HepG2 (cell line): ENCODE results near the gene DCAF15. TPM values are rescaled to one million over a fixed set of nuclear protein-coding genes. Genes with fewer than 3 reads are reported as not detected.

Experiments
- ATRX ChIP-seq: sonication (generic); formaldehyde crosslinking; IDR thresholded peaks from 2 replicates; pipeline ENCODE4 v1.4.0; 2020; ENCODE audit warnings: missing genetic modification reagents, borderline replicate concordance
- IRF9 ChIP-seq: sonication (generic); formaldehyde crosslinking; IDR thresholded peaks from 2 replicates; pipeline ENCODE4 v1.8.0; 2022; ENCODE audit warnings: missing genetic modification reagents, mild to moderate bottlenecking, borderline replicate concordance
- NFIC ChIP-seq: IDR thresholded peaks from 2 replicates; pipeline ENCODE4 v1.6.1; 2012; ENCODE audit warnings: mild to moderate bottlenecking, low read length, inconsistent platforms
- PLRG1 ChIP-seq: fragments of 450-650 bp; conservative IDR thresholded peaks from 2 replicates; pipeline ENCODE4 v1.6.1; 2016
- SIN3B ChIP-seq: fragments of 150-350 bp; IDR thresholded peaks from 2 replicates; pipeline ENCODE4 v1.6.1; 2014; ENCODE audit warnings: low read length
- YEATS2 ChIP-seq: sonication (generic); formaldehyde crosslinking; IDR thresholded peaks from 2 replicates; pipeline ENCODE4 v1.4.0; 2020; ENCODE audit warnings: missing genetic modification reagents, borderline replicate concordance
- ZNF138 ChIP-seq: sonication (generic); formaldehyde crosslinking; IDR thresholded peaks from 2 replicates; pipeline ENCODE4 v1.5.0; 2020; ENCODE audit warnings: mild to moderate bottlenecking, low read depth, missing genetic modification reagents
- ZNF44 ChIP-seq: sonication (generic); formaldehyde crosslinking; IDR thresholded peaks from 2 replicates; pipeline ENCODE4 v1.5.1; 2020; ENCODE audit warnings: mild to moderate bottlenecking, missing genetic modification reagents
- ZNF468 ChIP-seq: sonication (generic); formaldehyde crosslinking; IDR thresholded peaks from 2 replicates; pipeline ENCODE4 v1.8.0; 2022; ENCODE audit warnings: mild to moderate bottlenecking, moderate library complexity, missing genetic modification reagents
- ZNF776 ChIP-seq: sonication (generic); formaldehyde crosslinking; IDR thresholded peaks from 2 replicates; pipeline ENCODE4 v1.4.0; 2020; ENCODE audit warnings: mild to moderate bottlenecking, missing genetic modification reagents
- polyA plus RNA-seq, 8 experiments: library from polyadenylated mRNA; depleted of rRNA in 3 of 8; stranded (reverse) in 7 of 8; unstranded in 1 of 8; fragments of >200 nt; fragmentation: Illumina TruSeq in 4 of 8; extraction: Trizol in 4 of 8; gene quantifications; 2 replicates each; pipeline versions ENCODE4 v1.2.1 to v1.2.3, GENCODE V29; 2011 to 2016; ENCODE audit warnings: low read depth in 4 of 8, missing spikeins in 1 of 8, mixed read lengths in 1 of 8; ENCODE audit not compliant: insufficient read depth in 1 of 8
- total RNA-seq, 5 experiments: library from RNA; depleted of rRNA; stranded (reverse); fragments of >200 nt; fragmentation: Illumina TruSeq; extraction: Trizol; gene quantifications; 2 replicates each; pipeline ENCODE4 v1.2.3, GENCODE V29; 2016; ENCODE audit warnings: low read depth in 1 of 5
- TF ChIP-seq, protein P1 (sequence below): sonication (generic); formaldehyde crosslinking; IDR thresholded peaks from 2 replicates; pipeline ENCODE4 v1.4.0; 2020; ENCODE audit warnings: mild to moderate bottlenecking, missing genetic modification reagents
- TF ChIP-seq, protein P2 (sequence below): fragments of 450-650 bp; IDR thresholded peaks from 2 replicates; pipeline ENCODE4 v1.6.1; 2016

Gene DCAF15
- total and polyA plus RNA-seq, 2 of the 13 experiments (the other 11 are each of a cell fraction or from before 2014, with no cell fraction given), result 13.6 to 14.0 TPM

- TF ChIP-seq, protein P1, sequence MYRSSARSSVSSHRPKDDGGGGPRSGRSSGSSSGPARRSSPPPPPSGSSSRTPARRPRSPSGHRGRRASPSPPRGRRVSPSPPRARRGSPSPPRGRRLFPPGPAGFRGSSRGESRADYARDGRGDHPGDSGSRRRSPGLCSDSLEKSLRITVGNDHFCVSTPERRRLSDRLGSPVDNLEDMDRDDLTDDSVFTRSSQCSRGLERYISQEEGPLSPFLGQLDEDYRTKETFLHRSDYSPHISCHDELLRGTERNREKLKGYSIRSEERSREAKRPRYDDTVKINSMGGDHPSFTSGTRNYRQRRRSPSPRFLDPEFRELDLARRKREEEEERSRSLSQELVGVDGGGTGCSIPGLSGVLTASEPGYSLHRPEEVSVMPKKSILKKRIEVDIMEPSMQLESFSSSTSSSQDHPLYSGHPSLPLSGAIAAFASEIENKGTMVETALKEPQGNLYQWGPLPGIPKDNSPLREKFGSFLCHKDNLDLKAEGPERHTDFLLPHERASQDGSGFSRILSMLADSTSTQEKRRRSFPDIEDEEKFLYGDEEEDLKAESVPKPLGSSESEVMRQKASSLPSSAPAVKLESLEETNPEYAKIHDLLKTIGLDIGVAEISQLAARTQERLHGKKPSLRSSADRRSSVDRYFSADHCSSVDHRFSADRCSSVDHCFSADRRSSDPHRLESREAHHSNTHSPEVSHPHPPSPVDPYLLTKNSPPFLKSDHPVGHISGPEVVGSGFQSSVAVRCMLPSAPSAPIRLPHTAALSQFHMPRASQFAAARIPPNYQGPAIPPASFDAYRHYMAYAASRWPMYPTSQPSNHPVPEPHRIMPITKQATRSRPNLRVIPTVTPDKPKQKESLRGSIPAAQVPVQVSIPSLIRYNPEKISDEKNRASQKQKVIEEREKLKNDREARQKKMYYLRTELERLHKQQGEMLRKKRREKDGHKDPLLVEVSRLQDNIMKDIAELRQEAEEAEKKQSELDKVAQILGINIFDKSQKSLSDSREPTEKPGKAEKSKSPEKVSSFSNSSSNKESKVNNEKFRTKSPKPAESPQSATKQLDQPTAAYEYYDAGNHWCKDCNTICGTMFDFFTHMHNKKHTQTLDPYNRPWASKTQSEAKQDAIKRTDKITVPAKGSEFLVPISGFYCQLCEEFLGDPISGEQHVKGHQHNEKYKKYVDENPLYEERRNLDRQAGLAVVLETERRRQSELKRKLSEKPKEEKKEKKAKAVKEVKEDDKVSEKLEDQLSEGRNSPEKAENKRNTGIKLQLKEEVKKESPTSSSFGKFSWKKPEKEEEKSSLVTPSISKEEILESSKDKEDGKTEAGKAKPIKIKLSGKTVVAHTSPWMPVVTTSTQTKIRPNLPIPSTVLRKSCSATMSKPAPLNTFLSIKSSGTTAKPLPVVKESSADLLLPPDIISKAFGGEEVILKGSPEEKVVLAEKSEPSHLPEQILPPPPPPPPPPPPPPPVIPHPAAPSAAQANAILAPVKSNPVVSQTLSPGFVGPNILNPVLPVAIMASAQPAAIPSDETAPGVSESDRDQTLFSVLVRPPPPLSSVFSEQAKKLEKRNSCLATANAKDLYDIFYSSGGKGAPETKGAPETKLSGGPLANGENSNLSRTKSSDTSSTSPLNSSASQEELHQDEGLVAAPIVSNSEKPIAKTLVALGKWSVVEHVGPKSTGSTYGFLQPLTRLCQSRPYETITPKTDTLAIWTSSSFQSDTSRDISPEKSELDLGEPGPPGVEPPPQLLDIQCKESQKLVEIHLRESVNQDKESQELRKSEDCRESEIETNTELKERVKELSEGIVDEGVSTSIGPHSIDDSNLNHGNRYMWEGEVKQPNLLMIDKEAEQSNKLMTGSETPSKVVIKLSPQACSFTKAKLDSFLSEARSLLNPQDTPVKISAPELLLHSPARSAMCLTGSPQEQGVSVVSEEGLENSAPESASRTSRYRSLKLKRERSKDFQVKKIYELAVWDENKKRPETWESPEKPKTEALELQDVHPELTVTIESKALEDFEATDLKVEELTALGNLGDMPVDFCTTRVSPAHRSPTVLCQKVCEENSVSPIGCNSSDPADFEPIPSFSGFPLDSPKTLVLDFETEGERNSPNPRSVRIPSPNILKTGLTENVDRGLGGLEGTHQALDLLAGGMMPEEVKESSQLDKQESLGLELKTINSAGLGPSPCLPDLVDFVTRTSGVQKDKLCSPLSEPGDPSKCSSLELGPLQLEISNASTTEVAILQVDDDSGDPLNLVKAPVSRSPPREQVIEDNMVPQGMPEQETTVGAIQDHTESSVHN, result no peak
- TF ChIP-seq ZNF44 (CRISPR knock-in tag) (no peak), ATRX (CRISPR knock-in tag) (no peak), SIN3B (no peak), PLRG1 (no peak), ZNF138 (CRISPR knock-in tag) (no peak), ZNF776 (no peak), ZNF468 (no peak), NFIC (no peak), YEATS2 (CRISPR knock-in tag) (no peak), IRF9 (CRISPR knock-in tag) (no peak)
- TF ChIP-seq, protein P2, sequence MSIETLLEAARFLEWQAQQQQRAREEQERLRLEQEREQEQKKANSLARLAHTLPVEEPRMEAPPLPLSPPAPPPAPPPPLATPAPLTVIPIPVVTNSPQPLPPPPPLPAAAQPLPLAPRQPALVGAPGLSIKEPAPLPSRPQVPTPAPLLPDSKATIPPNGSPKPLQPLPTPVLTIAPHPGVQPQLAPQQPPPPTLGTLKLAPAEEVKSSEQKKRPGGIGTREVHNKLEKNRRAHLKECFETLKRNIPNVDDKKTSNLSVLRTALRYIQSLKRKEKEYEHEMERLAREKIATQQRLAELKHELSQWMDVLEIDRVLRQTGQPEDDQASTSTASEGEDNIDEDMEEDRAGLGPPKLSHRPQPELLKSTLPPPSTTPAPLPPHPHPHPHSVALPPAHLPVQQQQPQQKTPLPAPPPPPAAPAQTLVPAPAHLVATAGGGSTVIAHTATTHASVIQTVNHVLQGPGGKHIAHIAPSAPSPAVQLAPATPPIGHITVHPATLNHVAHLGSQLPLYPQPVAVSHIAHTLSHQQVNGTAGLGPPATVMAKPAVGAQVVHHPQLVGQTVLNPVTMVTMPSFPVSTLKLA, result no peak
Measured at GRCh38 chr19:14000691-14001375, 48.5 kb downstream of the DCAF15 start (continued).
